ENCODE data around the gene DLGAP1.

Gene DLGAP1

DNA sequence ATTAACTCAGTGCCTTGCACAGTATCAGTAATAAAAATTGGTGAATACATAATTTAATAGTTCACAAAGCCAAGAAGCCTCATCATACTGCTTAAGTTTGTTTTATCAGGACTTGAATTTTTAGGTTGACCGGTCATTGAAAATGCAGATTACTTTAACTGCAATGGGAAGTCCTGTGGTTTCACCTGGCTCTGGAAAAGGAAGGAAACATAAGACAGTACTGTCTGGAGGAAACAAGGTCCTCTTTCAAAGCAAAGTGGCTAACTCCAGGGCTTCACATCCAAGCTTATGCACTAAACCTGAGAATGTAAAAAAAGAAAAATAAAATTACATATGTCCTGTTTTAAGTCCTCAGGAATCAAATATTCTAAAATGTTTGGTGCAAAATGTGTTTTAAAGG lies 119.7 kb downstream of the DLGAP1 start:
- Histone ChIP-seq H3K9ac (ENCODE audit: low read length) (no peak overlapping the region), H4K20me1 (ENCODE audit: insufficient read depth, low read length) (no peaks in the 10 kb centered on the region), H3K27ac (ENCODE audit: low read depth, low read length, poor library complexity, severe bottlenecking) (no peak overlapping the region), H3K9me2 (ENCODE audit: low read depth, low read length) (no peaks in the 10 kb centered on the region), H3K4me1 (ENCODE audit: insufficient read depth, low read length, severe bottlenecking) (no peaks in the 10 kb centered on the region), H3F3A (ENCODE audit: insufficient read depth, low read length) (no peaks in the 10 kb centered on the region), H3K4me3 (ENCODE audit: low read depth, low read length, poor library complexity, severe bottlenecking) (no peak overlapping the region), H2AFZ (ENCODE audit: low read length) (no peak overlapping the region), H3K9me3 (ENCODE audit: low read length) (no peaks in the 10 kb centered on the region), H3K27me3 (ENCODE audit: insufficient read depth, low read length) (no peaks in the 10 kb centered on the region), H3K4me2 (ENCODE audit: low read length) (no peak overlapping the region), H3K36me3 (ENCODE audit: insufficient read depth, low read length) (no peaks in the 10 kb centered on the region), H3K79me2 (ENCODE audit: insufficient read depth, low read length) (no peaks in the 10 kb centered on the region)
- TF ChIP-seq EZH2 (IDR thresholded peaks at IDR 0.05; ENCODE audit: borderline replicate concordance, low read length) = no peak
- TF ChIP-seq, protein P1, sequence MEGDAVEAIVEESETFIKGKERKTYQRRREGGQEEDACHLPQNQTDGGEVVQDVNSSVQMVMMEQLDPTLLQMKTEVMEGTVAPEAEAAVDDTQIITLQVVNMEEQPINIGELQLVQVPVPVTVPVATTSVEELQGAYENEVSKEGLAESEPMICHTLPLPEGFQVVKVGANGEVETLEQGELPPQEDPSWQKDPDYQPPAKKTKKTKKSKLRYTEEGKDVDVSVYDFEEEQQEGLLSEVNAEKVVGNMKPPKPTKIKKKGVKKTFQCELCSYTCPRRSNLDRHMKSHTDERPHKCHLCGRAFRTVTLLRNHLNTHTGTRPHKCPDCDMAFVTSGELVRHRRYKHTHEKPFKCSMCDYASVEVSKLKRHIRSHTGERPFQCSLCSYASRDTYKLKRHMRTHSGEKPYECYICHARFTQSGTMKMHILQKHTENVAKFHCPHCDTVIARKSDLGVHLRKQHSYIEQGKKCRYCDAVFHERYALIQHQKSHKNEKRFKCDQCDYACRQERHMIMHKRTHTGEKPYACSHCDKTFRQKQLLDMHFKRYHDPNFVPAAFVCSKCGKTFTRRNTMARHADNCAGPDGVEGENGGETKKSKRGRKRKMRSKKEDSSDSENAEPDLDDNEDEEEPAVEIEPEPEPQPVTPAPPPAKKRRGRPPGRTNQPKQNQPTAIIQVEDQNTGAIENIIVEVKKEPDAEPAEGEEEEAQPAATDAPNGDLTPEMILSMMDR (IDR thresholded peaks at IDR 0.05; ENCODE audit: low read length) = no peak

- Histone ChIP-seq H3K27ac (ENCODE audit: low read depth, low read length, poor library complexity, severe bottlenecking) (no peak overlapping the region), H3K4me2 (ENCODE audit: low read length) (no peak overlapping the region), H3K9me3 (ENCODE audit: low read length) (no peaks in the 10 kb centered on the region), H3K4me3 (ENCODE audit: low read depth, low read length, poor library complexity, severe bottlenecking) (no peak overlapping the region), H2AFZ (ENCODE audit: low read length) (no peak overlapping the region), H3K27me3 (ENCODE audit: insufficient read depth, low read length) (no peaks in the 10 kb centered on the region), H3K79me2 (ENCODE audit: insufficient read depth, low read length) (no peaks in the 10 kb centered on the region), H3K9me2 (ENCODE audit: low read depth, low read length) (no peaks in the 10 kb centered on the region), H4K20me1 (ENCODE audit: insufficient read depth, low read length) (no peaks in the 10 kb centered on the region), H3K9ac (ENCODE audit: low read length) (no peak overlapping the region), H3K36me3 (ENCODE audit: insufficient read depth, low read length) (no peaks in the 10 kb centered on the region), H3F3A (ENCODE audit: insufficient read depth, low read length) (no peaks in the 10 kb centered on the region), H3K4me1 (ENCODE audit: insufficient read depth, low read length, severe bottlenecking) (no peaks in the 10 kb centered on the region)
- TF ChIP-seq, protein P1 (IDR thresholded peaks at IDR 0.05; ENCODE audit: low read length) = no peak
- no peak for TF ChIP-seq EZH2 (IDR thresholded peaks at IDR 0.05; ENCODE audit: borderline replicate concordance, low read length)
Observed at GRCh38 chr18:4333043-4333442, 122.1 kb downstream of the DLGAP1 start.

DNA sequence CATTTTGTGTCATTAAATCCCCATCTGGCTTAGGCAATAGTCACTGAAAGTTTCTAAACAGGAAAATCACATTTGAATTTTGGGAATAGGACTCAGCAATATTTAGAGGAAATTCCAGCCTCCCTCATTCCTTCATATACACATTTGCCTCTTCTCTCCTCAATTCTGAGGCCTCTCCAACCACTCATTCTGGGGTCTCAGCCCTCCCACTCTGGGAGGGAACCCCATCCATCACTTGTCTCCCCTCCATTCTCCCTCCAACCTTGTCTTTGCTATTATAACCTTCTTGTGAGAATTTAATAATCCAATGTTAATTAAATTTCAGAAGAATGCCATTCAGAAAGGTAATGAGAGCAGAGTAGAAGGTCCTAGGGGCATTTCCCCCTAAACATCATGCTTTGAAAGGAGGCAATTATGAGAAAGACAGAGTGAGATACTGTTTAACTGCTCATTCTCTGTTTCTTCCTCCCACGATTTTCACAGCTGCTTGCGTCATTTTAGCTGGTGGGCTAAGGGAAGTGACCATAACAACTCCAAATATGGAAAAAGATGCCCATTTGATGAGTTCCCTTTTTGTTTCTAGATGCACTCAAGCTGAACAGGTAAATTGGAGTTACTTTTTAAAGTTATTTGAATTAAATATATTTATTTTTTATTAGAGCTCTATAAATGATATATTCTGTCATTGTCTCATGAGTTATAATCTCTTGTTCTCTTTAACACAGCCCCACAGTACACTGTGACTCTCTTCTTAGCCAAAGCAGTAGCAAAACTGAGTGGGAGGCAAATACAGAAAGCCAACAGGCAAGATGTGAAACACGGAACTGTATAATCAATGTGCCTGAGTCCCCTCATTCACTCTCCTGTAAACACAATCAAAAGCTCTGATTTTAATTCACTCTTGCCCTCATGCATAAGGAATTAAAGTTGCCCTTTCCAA lies 135.1 kb downstream of the DLGAP1 start:
- H2AFZ ChIP-seq (ENCODE audit: low read length) = no peak overlapping the region
- no peaks in the 10 kb centered on the region for H3K79me2 ChIP-seq (ENCODE audit: insufficient read depth, low read length)
- H3K36me3 ChIP-seq (ENCODE audit: insufficient read depth, low read length) = no peaks in the 10 kb centered on the region
- no peaks in the 10 kb centered on the region for H3K4me1 ChIP-seq (ENCODE audit: insufficient read depth, low read length, severe bottlenecking)
- no peaks in the 10 kb centered on the region for H3K27me3 ChIP-seq (ENCODE audit: insufficient read depth, low read length)
- H3K4me2 ChIP-seq (ENCODE audit: low read length) = no peak overlapping the region
- no peak for TF ChIP-seq EZH2 (IDR thresholded peaks at IDR 0.05; ENCODE audit: borderline replicate concordance, low read length)
- TF ChIP-seq, protein P1 (IDR thresholded peaks at IDR 0.05; ENCODE audit: low read length) = no peak
- no peaks in the 10 kb centered on the region for H3K9me2 ChIP-seq (ENCODE audit: low read depth, low read length)
- no peaks in the 10 kb centered on the region for H3K9me3 ChIP-seq (ENCODE audit: low read length)
- no peak overlapping the region for H3K9ac ChIP-seq (ENCODE audit: low read length)
- no peak overlapping the region for H3K4me3 ChIP-seq (ENCODE audit: low read depth, low read length, poor library complexity, severe bottlenecking)
- H4K20me1 ChIP-seq (ENCODE audit: insufficient read depth, low read length) = no peaks in the 10 kb centered on the region
- H3K27ac ChIP-seq (ENCODE audit: low read depth, low read length, poor library complexity, severe bottlenecking) = no peak overlapping the region
- no peaks in the 10 kb centered on the region for H3F3A ChIP-seq (ENCODE audit: insufficient read depth, low read length)

Data from OCI-LY1 (cell line).